GM12872 (cell line): ENCODE measurements around the gene FBXL13.

Experiments used
- TF ChIP-seq, protein P1 (sequence below): IDR thresholded peaks from 3 replicates; pipeline ENCODE4 v1.5.1; 2011; ENCODE audit warnings: low read depth, mild to moderate bottlenecking, low read length, moderate library complexity; ENCODE audit not compliant: insufficient read depth

Gene FBXL13

DNA sequence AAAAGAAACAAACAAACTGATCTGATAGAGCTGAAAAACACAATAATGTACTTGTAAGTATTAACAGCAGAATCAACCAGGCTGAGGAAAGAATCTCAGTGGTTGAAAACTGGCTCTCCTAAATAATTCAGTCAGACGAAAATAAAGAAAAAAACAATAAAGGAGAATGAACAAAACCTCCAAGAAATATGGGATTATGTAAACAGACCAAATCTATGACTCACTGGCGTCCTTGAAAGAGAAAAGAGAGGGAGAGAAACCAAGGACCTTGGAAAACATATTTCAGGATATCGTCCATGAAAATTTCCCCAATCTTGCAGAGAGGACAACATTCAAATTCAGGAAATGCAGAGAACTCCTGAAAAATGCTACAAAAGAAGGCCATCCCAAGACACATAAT, 62.9 kb downstream of the FBXL13 start:
- TF ChIP-seq, protein P1, sequence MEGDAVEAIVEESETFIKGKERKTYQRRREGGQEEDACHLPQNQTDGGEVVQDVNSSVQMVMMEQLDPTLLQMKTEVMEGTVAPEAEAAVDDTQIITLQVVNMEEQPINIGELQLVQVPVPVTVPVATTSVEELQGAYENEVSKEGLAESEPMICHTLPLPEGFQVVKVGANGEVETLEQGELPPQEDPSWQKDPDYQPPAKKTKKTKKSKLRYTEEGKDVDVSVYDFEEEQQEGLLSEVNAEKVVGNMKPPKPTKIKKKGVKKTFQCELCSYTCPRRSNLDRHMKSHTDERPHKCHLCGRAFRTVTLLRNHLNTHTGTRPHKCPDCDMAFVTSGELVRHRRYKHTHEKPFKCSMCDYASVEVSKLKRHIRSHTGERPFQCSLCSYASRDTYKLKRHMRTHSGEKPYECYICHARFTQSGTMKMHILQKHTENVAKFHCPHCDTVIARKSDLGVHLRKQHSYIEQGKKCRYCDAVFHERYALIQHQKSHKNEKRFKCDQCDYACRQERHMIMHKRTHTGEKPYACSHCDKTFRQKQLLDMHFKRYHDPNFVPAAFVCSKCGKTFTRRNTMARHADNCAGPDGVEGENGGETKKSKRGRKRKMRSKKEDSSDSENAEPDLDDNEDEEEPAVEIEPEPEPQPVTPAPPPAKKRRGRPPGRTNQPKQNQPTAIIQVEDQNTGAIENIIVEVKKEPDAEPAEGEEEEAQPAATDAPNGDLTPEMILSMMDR: no peak

DNA sequence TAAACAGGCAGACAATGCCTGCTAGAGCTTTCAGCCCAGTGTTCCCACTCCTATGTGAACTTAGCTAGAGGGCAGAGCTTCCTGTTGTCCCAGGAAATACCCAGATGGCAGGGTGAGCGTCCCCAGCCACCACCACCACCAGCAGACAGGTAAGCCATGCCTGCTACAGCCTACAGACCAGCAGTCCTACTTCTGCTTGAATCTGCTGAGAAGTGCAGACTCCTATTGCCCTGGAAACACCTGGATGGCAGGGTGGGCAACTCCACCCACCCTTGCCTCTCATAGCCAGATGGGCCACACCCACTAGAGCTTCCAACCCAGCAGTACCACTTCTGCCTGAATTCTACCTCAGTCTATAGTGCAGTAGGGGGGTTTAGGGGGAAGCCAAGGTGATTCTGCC, 64.4 kb downstream of the FBXL13 start:
- TF ChIP-seq, protein P1: no peak

DNA sequence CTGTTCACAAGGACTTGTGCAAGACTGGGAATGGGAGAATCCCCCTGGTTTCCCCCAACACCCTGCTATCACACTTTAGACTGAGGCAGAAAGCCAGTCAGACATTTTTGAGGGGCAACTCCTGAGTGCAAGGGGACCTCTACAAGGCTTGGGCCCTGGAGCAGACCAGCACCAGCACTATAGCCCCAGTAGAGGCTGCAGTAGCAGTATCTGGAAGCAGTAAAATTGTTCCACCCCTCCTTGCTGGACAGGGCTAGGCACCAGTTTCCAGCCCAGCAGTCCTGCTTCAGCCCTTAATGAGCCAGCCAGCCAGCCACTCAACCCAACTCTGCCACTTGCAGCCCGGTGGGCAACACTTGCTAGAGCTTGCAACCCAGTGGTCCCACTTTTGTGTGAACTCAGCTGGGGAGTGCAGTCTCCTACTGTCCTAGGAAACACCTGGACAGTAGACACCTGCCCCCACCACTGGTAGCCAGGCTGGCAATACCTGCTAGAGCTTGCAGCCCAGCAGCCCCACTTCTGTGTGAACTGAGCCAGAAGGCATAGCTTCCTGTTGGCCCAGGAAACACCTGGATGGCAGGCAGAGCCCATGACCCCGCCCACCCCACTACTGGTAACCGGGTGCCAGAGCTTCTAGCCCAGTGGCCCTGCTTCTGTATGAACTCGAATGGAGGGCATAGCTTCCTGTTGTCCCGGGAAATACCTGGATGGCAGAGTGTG, 65.0 kb downstream of the FBXL13 start:
- TF ChIP-seq, protein P1: no peak

DNA sequence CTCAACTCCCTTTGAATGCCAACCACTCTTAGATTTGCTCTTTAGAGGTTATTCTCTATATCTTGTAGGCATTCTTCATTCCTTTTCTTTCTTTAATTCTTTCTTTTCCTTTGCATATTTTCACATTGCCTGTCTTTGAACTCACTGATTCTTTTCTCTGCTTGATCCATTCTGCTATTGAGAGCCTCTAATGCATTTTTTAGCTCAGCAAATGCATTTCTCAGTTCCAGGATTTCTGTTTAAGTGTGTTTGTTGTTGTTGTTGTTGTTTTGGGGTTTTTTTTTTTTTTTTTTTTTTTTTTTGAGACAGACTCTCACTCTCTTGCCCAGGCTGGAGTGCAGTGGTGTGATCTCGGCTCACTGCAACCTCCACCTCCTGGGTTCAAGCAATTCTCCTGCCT, 71.6 kb downstream of the FBXL13 start:
- TF ChIP-seq, protein P1: no peak

DNA sequence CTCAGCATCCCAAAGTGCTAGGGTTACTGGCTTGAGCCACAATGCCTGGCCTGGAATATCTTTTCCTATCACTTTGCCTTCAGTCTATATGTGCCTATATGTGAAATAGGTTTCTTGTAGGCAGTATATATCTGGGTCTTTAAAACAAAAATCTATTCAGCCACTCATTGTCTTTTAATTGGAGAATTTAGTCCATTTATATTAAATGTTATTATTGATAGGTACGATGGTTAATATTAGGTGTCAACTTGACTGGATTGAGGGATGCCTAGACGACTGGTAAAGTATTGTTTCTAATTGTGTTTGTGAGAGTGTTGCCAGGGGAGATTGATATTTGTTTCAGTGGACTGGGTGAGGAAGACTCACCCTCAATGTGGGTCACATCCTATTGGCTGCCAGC, 73.4 kb downstream of the FBXL13 start:
- TF ChIP-seq, protein P1: no peak

DNA sequence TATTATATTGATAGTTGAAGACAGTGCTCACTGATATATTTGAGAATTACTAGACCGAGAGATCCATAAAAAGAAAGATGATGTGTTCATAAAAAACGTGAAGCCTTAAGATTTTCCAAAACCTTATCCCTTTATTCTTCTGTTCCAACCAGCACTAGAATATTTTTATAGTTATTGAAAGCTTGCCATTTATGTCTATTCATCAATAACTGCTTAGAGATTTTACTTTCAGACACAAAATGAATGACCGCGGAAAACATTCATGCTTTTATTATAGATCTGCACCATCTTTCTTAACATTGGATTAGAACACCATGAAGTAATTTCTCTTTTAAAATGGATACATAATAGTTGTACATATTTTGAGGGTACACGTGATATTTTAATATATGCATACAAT, 77.6 kb downstream of the FBXL13 start:
- TF ChIP-seq, protein P1: no peak

DNA sequence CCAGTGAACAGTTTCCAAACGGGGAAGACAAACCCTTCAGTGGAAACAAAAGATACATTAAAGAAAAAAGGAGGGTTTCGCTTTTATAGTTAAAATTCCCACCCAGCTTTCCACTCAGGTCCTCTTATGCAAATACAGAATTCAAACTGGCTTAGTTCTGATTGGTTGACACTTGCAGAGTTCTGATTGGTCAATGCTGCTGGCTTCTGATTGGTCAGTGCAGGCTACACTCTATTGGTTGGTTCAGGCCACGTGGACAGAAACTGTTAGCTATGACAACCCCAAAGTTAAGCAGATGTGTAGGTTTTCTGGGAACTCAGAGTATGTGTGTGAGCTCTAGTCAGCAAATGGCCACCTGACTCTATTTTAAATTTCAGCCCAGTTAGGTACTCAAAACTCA, 80.0 kb downstream of the FBXL13 start:
- TF ChIP-seq, protein P1: no peak

DNA sequence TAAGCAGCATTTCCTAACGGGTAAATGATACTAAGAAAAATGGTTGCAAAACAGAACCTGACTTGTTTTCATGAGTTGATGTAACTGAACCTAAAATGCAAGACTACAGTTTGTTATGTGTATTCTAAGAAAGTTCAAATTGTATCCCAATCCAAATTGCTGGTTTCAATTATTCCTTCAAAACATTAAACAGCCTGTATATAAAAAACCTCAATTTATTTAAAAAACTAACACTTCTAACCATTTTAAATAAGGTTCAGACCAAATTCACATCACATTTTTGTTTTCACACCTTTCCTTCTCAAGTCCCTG, 80.9 kb downstream of the FBXL13 start:
- TF ChIP-seq, protein P1: no peak
